RPMI7951 (cell line): ENCODE measurements around the gene HCST. TPM values are rescaled to one million over a fixed set of nuclear protein-coding genes. Genes with fewer than 3 reads are reported as not detected.
"Not testable (repeated sequence)": the region's sequence is repeated elsewhere in the genome, so short reads cannot be mapped to it uniquely, and the experiment has no call there.

Experiments used
- DNase-seq: peaks from one replicate; pipeline ENCODE4 v3.0.0-alpha.2; 2012; ENCODE audit warnings: low read depth
- total RNA-seq: library from RNA; depleted of rRNA; stranded (reverse); fragments of >200 nt; shearing (Covaris generic); gene quantifications from 2 replicates; pipeline ENCODE4 v1.2.3, GENCODE V29; 2014

HCST gene
- total RNA-seq, 1 experiment from 2014 or later = 1.9 TPM

- no peak for DNase-seq
Measured at GRCh38 chr19:35904311-35905068, 2.2 kb downstream of the HCST start.

GRCh38 chr19:35905178-35905727 is 2.9 kb downstream of the HCST start:
- DNase-seq = no peak

- DNase-seq = no peak
Measured at GRCh38 chr19:35907377-35907745, 5.0 kb downstream of the HCST start.

GRCh38 chr19:35908010-35908441 is 5.7 kb downstream of the HCST start, which contains the start of gene TYROBP:
TSS of gene TYROBP (minus strand) at chr19:35908295. CDS start at chr19:35908228, 67 bp downstream.
- no peak for DNase-seq

- DNase-seq = no peak
Measured at GRCh38 chr19:35908973-35909683, 6.8 kb downstream of the HCST start.

- no peak for DNase-seq
Measured at GRCh38 chr19:35909684-35910035, 7.3 kb downstream of the HCST start.

GRCh38 chr19:35910355-35910754 is 8.0 kb downstream of the HCST start:
- not testable (repeated sequence) for DNase-seq

GRCh38 chr19:35911173-35911572 is 8.8 kb downstream of the HCST start:
- DNase-seq = no peak

- DNase-seq = peak; percentile 18
Measured at GRCh38 chr19:35911790-35912189, 9.5 kb downstream of the HCST start.

GRCh38 chr19:35913589-35913988 is 11.3 kb downstream of the HCST start:
- DNase-seq = no peak

GRCh38 chr19:35915443-35915842 is 13.1 kb downstream of the HCST start:
- no peak for DNase-seq

GRCh38 chr19:35919306-35919705 is 17.0 kb downstream of the HCST start:
- no peak for DNase-seq

- DNase-seq = no peak
Measured at GRCh38 chr19:35921012-35921411, 18.7 kb downstream of the HCST start.

- no peak for DNase-seq
Measured at GRCh38 chr19:35925501-35925900, 23.2 kb downstream of the HCST start.

GRCh38 chr19:35928507-35928906 is 26.2 kb downstream of the HCST start:
- no peak for DNase-seq

GRCh38 chr19:35929876-35930275 is 27.5 kb downstream of the HCST start:
- DNase-seq = no peak

- DNase-seq = peak; percentile 99
Measured at GRCh38 chr19:35931161-35931873, 29.0 kb downstream of the HCST start.

- no peak for DNase-seq
Measured at GRCh38 chr19:35931874-35932202, 29.5 kb downstream of the HCST start.

- no peak for DNase-seq
Measured at GRCh38 chr19:35932291-35932936, 30.1 kb downstream of the HCST start.

GRCh38 chr19:35935911-35936737 is 33.8 kb downstream of the HCST start, which contains the start of gene LRFN3:
TSS of gene LRFN3 (plus strand) at chr19:35936374. CDS start at chr19:35939426, 3,052 bp downstream.
- DNase-seq = peak; percentile 78

- DNase-seq = no peak
Measured at GRCh38 chr19:35936738-35937268, 34.5 kb downstream of the HCST start.
